Ishikawa (cell line): ENCODE measurements around the gene ZNF586.

Experiments used
- CEBPB ChIP-seq: IDR thresholded peaks from 2 replicates; pipeline ENCODE4 v1.6.1; 2012
- CREB1 ChIP-seq: IDR thresholded peaks from 2 replicates; pipeline ENCODE4 v1.6.1; 2012; ENCODE audit warnings: low read depth
- EGR1 ChIP-seq: IDR thresholded peaks from 2 replicates; pipeline ENCODE4 v1.6.1; 2012
- EP300 ChIP-seq: IDR thresholded peaks from 2 replicates; pipeline ENCODE4 v1.6.1; 2012; ENCODE audit warnings: borderline replicate concordance
- FOXM1 ChIP-seq: IDR thresholded peaks from 2 replicates; pipeline ENCODE4 v1.6.1; 2012; ENCODE audit warnings: low read depth, borderline replicate concordance
- MAX ChIP-seq: IDR thresholded peaks from 2 replicates; pipeline ENCODE4 v1.6.1; 2012
- NFIC ChIP-seq: IDR thresholded peaks from 2 replicates; pipeline ENCODE4 v1.6.1; 2012
- RAD21 ChIP-seq: IDR thresholded peaks from 2 replicates; pipeline ENCODE4 v1.6.1; 2012; ENCODE audit warnings: low read depth
- REST ChIP-seq: IDR thresholded peaks from 2 replicates; pipeline ENCODE4 v1.6.1; 2012; ENCODE audit warnings: low read depth, mild to moderate bottlenecking
- TAF1 ChIP-seq: IDR thresholded peaks from 2 replicates; pipeline ENCODE4 v1.6.1; 2012; ENCODE audit warnings: low read depth, mild to moderate bottlenecking
- TCF12 ChIP-seq: IDR thresholded peaks from 2 replicates; pipeline ENCODE4 v1.6.1; 2012; ENCODE audit warnings: low read depth
- TEAD4 ChIP-seq: IDR thresholded peaks from 2 replicates; pipeline ENCODE4 v1.6.1; 2012
- USF1 ChIP-seq: IDR thresholded peaks from 2 replicates; pipeline ENCODE4 v1.6.1; 2012
- YY1 ChIP-seq: IDR thresholded peaks from 2 replicates; pipeline ENCODE4 v1.6.1; 2012; ENCODE audit warnings: low read depth
- ZBTB7A ChIP-seq: IDR thresholded peaks from 2 replicates; pipeline ENCODE4 v1.6.1; 2012; ENCODE audit warnings: low read depth

The ZNF586 gene

GRCh38 chr19:57757941-57758340 lies 11.5 kb upstream of the ZNF586 start:
- TF ChIP-seq NFIC (no peak), ZBTB7A (no peak), TCF12 (no peak), YY1 (no peak), USF1 (no peak), REST (no peak), MAX (no peak), TAF1 (no peak), EGR1 (no peak), EP300 (no peak), FOXM1 (no peak), CEBPB (no peak)

GRCh38 chr19:57759096-57759495 lies 10.4 kb upstream of the ZNF586 start:
- TF ChIP-seq EGR1: no peak
- no peak for TF ChIP-seq FOXM1
- TF ChIP-seq ZBTB7A: no peak
- no peak for TF ChIP-seq TEAD4
- no peak for TF ChIP-seq CEBPB
- TF ChIP-seq YY1: no peak
- TF ChIP-seq EP300: no peak
- no peak for TF ChIP-seq CREB1
- no peak for TF ChIP-seq REST
- TF ChIP-seq NFIC: no peak
- TF ChIP-seq USF1: no peak
- TF ChIP-seq TAF1: no peak
- TF ChIP-seq TCF12: no peak
- no peak for TF ChIP-seq RAD21
- no peak for TF ChIP-seq MAX

GRCh38 chr19:57771417-57771816 lies 1.9 kb downstream of the ZNF586 start:
- no peak for TF ChIP-seq CEBPB
- TF ChIP-seq FOXM1: no peak
- no peak for TF ChIP-seq ZBTB7A
- TF ChIP-seq TAF1: no peak
- no peak for TF ChIP-seq TEAD4
- TF ChIP-seq EGR1: no peak
- TF ChIP-seq RAD21: no peak
- no peak for TF ChIP-seq USF1
- TF ChIP-seq MAX: no peak
- TF ChIP-seq EP300: no peak
- no peak for TF ChIP-seq YY1
- TF ChIP-seq TCF12: no peak
- no peak for TF ChIP-seq CREB1
- no peak for TF ChIP-seq NFIC
- TF ChIP-seq REST: no peak

- TF ChIP-seq ZBTB7A (no peak), EGR1 (no peak), TAF1 (no peak), NFIC (no peak), YY1 (no peak), TCF12 (no peak), CEBPB (no peak), FOXM1 (no peak), USF1 (no peak), TEAD4 (no peak), REST (no peak), CREB1 (no peak), MAX (no peak), EP300 (no peak), RAD21 (no peak)
These were observed 4.0 kb downstream of the ZNF586 start for GRCh38 chr19:57773488-57773887.
